SU-DHL-6 (cell line): ENCODE data around the gene HMGB2.

ENCODE experiments used
- EZH2phosphoT487 ChIP-seq: fragments of 200-600 bp; sonication (generic), shearing (Covaris generic); conservative IDR thresholded peaks from 2 replicates; pipeline ENCODE4 v1.6.1; 2018; ENCODE audit warnings: mild to moderate bottlenecking, antibody characterized with exemption, low read length, moderate library complexity, mixed read lengths
- TF ChIP-seq, protein P1 (sequence below): fragments of 200-600 bp; sonication (generic); IDR thresholded peaks from one replicate; pipeline ENCODE4 v1.5.1; 2017; ENCODE audit warnings: antibody characterized with exemption, mild to moderate bottlenecking, low read length, moderate library complexity; ENCODE audit not compliant: insufficient read depth, poor library complexity, severe bottlenecking

DNA sequence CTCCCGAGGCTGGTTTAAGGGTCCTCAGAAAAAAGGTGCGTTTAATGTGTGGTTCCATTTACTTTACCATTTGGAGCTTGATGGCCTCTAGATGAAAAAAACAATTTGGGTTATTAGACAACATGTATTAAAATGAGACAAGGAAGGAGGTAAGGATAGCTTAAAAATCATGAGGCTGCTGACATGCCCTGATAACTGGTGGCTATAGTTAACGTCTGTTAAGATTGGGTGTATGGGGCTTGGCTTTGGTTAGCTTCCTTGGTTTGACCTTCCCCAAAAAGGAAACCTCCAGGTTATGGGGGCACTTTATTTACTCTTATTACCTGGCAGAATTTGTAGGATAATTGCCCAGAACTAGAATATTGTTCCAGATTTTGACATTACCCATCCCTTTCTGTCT is 51.5 kb downstream of the HMGB2 start:
- TF ChIP-seq, protein P1, sequence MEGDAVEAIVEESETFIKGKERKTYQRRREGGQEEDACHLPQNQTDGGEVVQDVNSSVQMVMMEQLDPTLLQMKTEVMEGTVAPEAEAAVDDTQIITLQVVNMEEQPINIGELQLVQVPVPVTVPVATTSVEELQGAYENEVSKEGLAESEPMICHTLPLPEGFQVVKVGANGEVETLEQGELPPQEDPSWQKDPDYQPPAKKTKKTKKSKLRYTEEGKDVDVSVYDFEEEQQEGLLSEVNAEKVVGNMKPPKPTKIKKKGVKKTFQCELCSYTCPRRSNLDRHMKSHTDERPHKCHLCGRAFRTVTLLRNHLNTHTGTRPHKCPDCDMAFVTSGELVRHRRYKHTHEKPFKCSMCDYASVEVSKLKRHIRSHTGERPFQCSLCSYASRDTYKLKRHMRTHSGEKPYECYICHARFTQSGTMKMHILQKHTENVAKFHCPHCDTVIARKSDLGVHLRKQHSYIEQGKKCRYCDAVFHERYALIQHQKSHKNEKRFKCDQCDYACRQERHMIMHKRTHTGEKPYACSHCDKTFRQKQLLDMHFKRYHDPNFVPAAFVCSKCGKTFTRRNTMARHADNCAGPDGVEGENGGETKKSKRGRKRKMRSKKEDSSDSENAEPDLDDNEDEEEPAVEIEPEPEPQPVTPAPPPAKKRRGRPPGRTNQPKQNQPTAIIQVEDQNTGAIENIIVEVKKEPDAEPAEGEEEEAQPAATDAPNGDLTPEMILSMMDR: no peak
- TF ChIP-seq EZH2phosphoT487: no peak
